Measurements from ENCODE around the gene RPS6KC1. TPM values are rescaled to one million over a fixed set of nuclear protein-coding genes. Genes with fewer than 3 reads are reported as not detected.

The RPS6KC1 gene
- total and polyA plus RNA-seq, 7 experiments from 2014 or later, result 5.4 to 18.9 (median 11.5) TPM

DNA sequence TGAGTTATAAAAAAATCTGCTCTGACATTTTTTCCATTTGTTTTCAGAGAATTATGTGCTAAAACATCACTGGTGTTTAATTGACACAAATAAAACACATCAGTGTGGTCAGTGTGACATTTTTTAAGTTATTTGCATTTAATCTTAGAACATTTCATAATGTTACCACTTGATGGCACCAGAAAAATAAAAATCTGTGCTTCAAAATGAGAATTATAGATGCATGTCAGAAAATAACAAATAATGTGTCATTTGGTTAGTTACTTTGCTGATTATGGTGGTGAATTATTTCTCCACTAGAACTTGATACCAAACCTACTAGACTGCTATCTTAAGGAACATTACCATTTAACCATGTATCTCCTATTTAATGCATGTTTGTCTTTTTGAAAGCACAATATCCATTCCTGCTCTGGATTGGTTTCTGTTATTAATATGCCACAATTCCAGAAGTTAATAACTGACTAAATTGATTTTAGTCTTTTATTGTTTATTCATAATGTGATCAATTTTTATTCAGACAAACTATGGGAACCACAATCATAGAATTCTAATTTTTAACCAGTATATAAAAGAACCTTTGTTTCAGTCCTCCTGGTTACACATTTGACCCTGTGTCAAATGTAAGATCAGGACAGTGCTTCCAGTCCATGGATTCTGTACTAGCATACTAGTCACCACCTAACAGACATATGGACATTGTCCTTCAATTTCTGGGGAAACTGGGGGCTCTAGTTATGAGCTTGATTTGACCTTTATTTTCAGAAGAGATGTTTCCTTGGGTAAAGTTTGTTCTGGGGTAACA is 81.0 kb downstream of the RPS6KC1 start:
- ATAC-seq, result no peak
- H3K27ac ChIP-seq (ENCODE audit: low read depth, low read length), result no peak overlapping the region
- Mint-ChIP-seq H3K4me1 (peaks cover 0 to 6% (median 3%) of the 10 kb centered on the region in 7 donors), H3K4me3 (no peak overlapping the region), H3K9me3 (no peaks in the 10 kb centered on the region), H3K27ac (no peak overlapping the region), H3K36me3 (peaks cover 0 to 19% (median 15%) of the 10 kb centered on the region in 5 donors), H3K27me3 (no peaks in the 10 kb centered on the region)
- no peaks in the 10 kb centered on the region for H3K4me1 ChIP-seq (ENCODE audit: control insufficient read depth in 2 of 2, insufficient read depth in 2 of 2, low read length in 2 of 2)
- intact Hi-C loops (cut with micrococcal nuclease), result no loop called here
- no peak for DNase-seq
- no peak overlapping the region for H3K4me3 ChIP-seq (ENCODE audit: low read length)
- POLR2A ChIA-PET, result no interaction called here
- CTCF ChIA-PET, result no interaction called here
- H3K9me3 ChIP-seq (ENCODE audit: control insufficient read depth in 2 of 3, low read length in 3 of 3), result no peaks in the 10 kb centered on the region
- H3K36me3 ChIP-seq (ENCODE audit: control insufficient read depth in 2 of 3, insufficient read depth in 3 of 3, low read length in 3 of 3), result no peaks in the 10 kb centered on the region
- no peaks in the 10 kb centered on the region for H3K27me3 ChIP-seq (ENCODE audit: control insufficient read depth in 2 of 2, insufficient read depth in 2 of 2, low read length in 2 of 2)

DNA sequence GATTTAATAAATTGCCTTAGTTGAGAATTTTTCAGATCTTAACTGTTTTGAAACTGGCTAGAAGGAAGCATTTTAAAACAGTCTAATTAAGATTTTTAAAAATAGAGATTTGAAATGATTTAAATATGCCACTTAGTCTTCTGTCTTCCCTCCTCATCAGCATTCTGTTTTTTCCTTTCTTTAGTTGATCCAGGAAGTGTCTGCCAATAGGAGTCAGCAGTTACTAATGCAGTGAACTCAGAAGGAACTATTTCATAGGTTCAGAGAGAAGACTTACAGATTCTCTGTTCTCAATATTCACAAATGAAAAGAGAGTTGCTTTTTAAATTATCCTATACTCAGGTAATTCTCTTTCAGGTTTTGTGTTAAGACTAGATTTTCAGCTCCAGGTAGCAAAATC is 84.5 kb downstream of the RPS6KC1 start:
- peaks cover 0 to 27% (median 8%) of the 10 kb centered on the region in 7 donors for H3K4me1 Mint-ChIP-seq
- H3K27me3 Mint-ChIP-seq, result no peaks in the 10 kb centered on the region
- no peaks in the 10 kb centered on the region for H3K4me1 ChIP-seq (ENCODE audit: control insufficient read depth in 2 of 2, insufficient read depth in 2 of 2, low read length in 2 of 2)
- intact Hi-C loops (cut with micrococcal nuclease), result no loop called here
- no peak overlapping the region for H3K4me3 Mint-ChIP-seq
- H3K9me3 Mint-ChIP-seq, result peaks cover 0 to 18% (median 2%) of the 10 kb centered on the region in 11 donors
- no peak overlapping the region for H3K27ac ChIP-seq (ENCODE audit: low read depth, low read length)
- no peak overlapping the region for H3K4me3 ChIP-seq (ENCODE audit: low read length)
- peaks cover 15 to 48% (median 35%) of the 10 kb centered on the region in 5 donors for H3K36me3 Mint-ChIP-seq
- H3K27ac Mint-ChIP-seq, result no peak overlapping the region
- CTCF ChIA-PET, result no interaction called here
- POLR2A ChIA-PET, result no interaction called here
- H3K9me3 ChIP-seq (ENCODE audit: control insufficient read depth in 2 of 3, low read length in 3 of 3), result no peaks in the 10 kb centered on the region
- DNase-seq (no peak), ATAC-seq (no peak)
- no peaks in the 10 kb centered on the region for H3K27me3 ChIP-seq (ENCODE audit: control insufficient read depth in 2 of 2, insufficient read depth in 2 of 2, low read length in 2 of 2)
- no peaks in the 10 kb centered on the region for H3K36me3 ChIP-seq (ENCODE audit: control insufficient read depth in 2 of 3, insufficient read depth in 3 of 3, low read length in 3 of 3)

DNA sequence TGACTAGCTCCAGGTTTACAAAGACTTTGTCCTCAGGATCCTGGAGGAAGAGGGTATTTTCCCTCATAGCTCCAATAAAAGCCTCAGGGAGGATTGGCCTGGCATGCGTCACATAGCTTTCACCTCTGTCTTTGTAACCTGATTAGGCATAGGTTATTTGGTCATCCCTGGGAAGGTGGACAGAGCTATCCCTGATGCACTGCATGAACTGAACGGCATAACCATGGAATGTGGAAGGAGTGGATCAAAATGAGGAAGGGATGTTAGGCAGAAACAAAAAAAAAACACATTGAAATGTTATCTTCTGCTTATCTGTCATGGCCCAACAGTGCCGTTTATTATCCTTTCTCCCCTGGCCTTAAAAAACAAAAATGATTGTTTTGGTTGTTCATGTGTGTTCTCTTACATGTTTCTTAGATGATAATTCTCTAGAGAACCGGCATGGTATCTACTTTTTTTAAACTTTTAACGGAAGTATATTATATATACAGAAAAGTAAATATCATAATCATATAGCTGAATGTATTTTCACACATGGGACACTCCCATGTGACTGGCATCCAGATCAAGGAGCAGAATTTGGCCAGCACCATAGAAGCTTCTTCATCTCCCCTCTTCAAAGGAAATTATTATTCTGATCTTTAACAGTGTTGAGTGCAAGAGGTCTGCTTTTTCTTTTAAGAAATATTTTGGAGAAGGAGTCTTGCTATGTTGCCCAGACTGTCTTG is 85.3 kb downstream of the RPS6KC1 start:
- Mint-ChIP-seq H3K9me3 (peaks cover 0 to 18% (median 2%) of the 10 kb centered on the region in 11 donors), H3K27ac (no peak overlapping the region)

DNA sequence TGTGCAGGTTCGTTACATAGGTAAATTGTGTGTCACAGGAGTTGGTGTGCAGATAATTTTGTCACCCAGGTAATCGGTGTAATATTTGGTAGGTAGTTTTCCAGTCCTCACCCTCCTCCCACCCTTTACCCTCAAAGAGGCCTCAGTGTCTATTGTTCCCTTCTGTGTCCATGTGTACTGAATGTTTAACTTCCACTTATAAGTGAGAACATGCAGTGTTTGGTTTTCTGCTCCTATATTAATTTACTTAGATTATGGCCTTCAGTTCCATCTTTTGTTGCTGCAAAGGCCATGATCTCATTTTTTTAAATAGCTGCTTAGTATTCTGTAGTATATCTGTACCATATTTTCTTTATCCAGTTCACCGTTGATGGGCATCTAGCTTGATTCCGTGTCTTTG is 87.3 kb downstream of the RPS6KC1 start:
- no peak for DNase-seq
- Histone ChIP-seq H3K9me3 (ENCODE audit: control insufficient read depth in 2 of 3, low read length in 3 of 3) (no peaks in the 10 kb centered on the region), H3K4me3 (ENCODE audit: low read length) (no peak overlapping the region), H3K27ac (ENCODE audit: low read depth, low read length) (no peak overlapping the region), H3K36me3 (ENCODE audit: control insufficient read depth in 2 of 3, insufficient read depth in 3 of 3, low read length in 3 of 3) (no peaks in the 10 kb centered on the region), H3K27me3 (ENCODE audit: control insufficient read depth in 2 of 2, insufficient read depth in 2 of 2, low read length in 2 of 2) (no peaks in the 10 kb centered on the region), H3K4me1 (ENCODE audit: control insufficient read depth in 2 of 2, insufficient read depth in 2 of 2, low read length in 2 of 2) (no peaks in the 10 kb centered on the region)
- peaks cover 0 to 45% (median 16%) of the 10 kb centered on the region in 7 donors for H3K4me1 Mint-ChIP-seq
- H3K4me3 Mint-ChIP-seq, result no peak overlapping the region
- ChIA-PET POLR2A (no interaction called here), CTCF (no interaction called here)
- peaks cover 0 to 18% (median 2%) of the 10 kb centered on the region in 11 donors for H3K9me3 Mint-ChIP-seq
- H3K27me3 Mint-ChIP-seq, result no peaks in the 10 kb centered on the region
- no peak for ATAC-seq
- intact Hi-C loops (cut with micrococcal nuclease), result no loop called here
- H3K27ac Mint-ChIP-seq, result no peak overlapping the region
- H3K36me3 Mint-ChIP-seq, result peaks cover 15 to 60% (median 47%) of the 10 kb centered on the region in 5 donors

More for the DNA sequence above, 85.3 kb downstream of the RPS6KC1 start:
- Histone ChIP-seq H3K27me3 (ENCODE audit: control insufficient read depth in 2 of 2, insufficient read depth in 2 of 2, low read length in 2 of 2) (no peaks in the 10 kb centered on the region), H3K9me3 (ENCODE audit: control insufficient read depth in 2 of 3, low read length in 3 of 3) (no peaks in the 10 kb centered on the region), H3K36me3 (ENCODE audit: control insufficient read depth in 2 of 3, insufficient read depth in 3 of 3, low read length in 3 of 3) (no peaks in the 10 kb centered on the region), H3K4me1 (ENCODE audit: control insufficient read depth in 2 of 2, insufficient read depth in 2 of 2, low read length in 2 of 2) (no peaks in the 10 kb centered on the region), H3K27ac (ENCODE audit: low read depth, low read length) (no peak overlapping the region), H3K4me3 (ENCODE audit: low read length) (no peak overlapping the region)
- Mint-ChIP-seq H3K4me3 (no peak overlapping the region), H3K27me3 (no peaks in the 10 kb centered on the region), H3K36me3 (peaks cover 15 to 46% (median 34%) of the 10 kb centered on the region in 5 donors), H3K4me1 (peaks cover 0 to 32% (median 11%) of the 10 kb centered on the region in 7 donors)
- intact Hi-C loops (cut with micrococcal nuclease), result no loop called here
- ChIA-PET POLR2A (no interaction called here), CTCF (no interaction called here)
- ATAC-seq, result no peak
- no peak for DNase-seq

DNA sequence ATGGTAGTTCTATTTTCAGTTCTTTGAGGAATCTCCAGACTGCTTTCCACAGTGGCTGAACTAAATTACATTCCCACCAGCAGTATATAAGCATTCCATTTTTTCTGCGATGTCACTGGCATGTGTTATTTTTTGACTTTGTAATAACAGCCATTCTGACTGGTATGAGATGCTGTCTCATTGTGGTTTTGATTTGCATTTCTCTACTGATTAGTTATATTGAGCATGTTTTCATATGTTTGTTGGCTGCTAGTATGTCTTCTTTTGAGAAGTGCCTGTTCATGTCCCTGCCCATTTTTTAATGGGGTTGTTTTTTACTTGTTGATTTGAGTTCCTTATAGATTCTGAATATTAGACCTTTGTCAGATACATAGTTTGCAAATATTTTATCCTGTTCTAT is 87.9 kb downstream of the RPS6KC1 start:
- Histone ChIP-seq H3K4me3 (ENCODE audit: low read length) (no peak overlapping the region), H3K27me3 (ENCODE audit: control insufficient read depth in 2 of 2, insufficient read depth in 2 of 2, low read length in 2 of 2) (no peaks in the 10 kb centered on the region), H3K27ac (ENCODE audit: low read depth, low read length) (no peak overlapping the region), H3K36me3 (ENCODE audit: control insufficient read depth in 2 of 3, insufficient read depth in 3 of 3, low read length in 3 of 3) (no peaks in the 10 kb centered on the region), H3K4me1 (ENCODE audit: control insufficient read depth in 2 of 2, insufficient read depth in 2 of 2, low read length in 2 of 2) (no peaks in the 10 kb centered on the region), H3K9me3 (ENCODE audit: control insufficient read depth in 2 of 3, low read length in 3 of 3) (no peaks in the 10 kb centered on the region)
- DNase-seq (no peak), ATAC-seq (no peak)
- H3K4me1 Mint-ChIP-seq, result peaks cover 0 to 45% (median 16%) of the 10 kb centered on the region in 7 donors
- H3K27me3 Mint-ChIP-seq, result no peaks in the 10 kb centered on the region
- intact Hi-C loops (cut with micrococcal nuclease), result no loop called here
- no peak overlapping the region for H3K27ac Mint-ChIP-seq
- H3K36me3 Mint-ChIP-seq, result peaks cover 15 to 63% (median 49%) of the 10 kb centered on the region in 5 donors
- ChIA-PET POLR2A (no interaction called here), CTCF (no interaction called here)
- H3K9me3 Mint-ChIP-seq, result peaks cover 0 to 18% (median 2%) of the 10 kb centered on the region in 11 donors
- H3K4me3 Mint-ChIP-seq, result no peak overlapping the region

DNA sequence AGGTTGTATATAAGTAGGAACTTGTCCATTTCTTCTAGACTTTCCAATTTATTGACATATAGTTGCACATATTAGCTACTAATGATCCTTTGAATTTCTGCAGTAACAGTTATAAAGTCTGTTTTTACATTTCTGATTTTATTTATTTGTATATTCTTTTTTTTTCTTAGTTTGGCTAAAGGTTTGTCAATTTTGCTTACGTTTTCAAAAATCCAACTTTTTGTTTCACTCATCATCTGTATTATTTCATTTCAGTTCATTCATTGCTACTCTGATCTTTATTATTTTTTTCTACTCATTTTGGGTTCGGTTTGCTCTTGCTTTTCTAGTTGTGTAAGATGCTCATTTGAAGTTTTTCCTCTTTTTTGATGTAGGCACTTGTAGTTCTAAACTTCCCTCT is 97.9 kb downstream of the RPS6KC1 start:
- no peak for ATAC-seq
- DNase-seq, result no peak
- H3K27me3 ChIP-seq (ENCODE audit: control insufficient read depth in 2 of 2, insufficient read depth in 2 of 2, low read length in 2 of 2), result no peaks in the 10 kb centered on the region
- no peaks in the 10 kb centered on the region for H3K9me3 ChIP-seq (ENCODE audit: control insufficient read depth in 2 of 3, low read length in 3 of 3)
- Mint-ChIP-seq H3K9me3 (peaks cover 0 to 40% (median 12%) of the 10 kb centered on the region in 11 donors), H3K4me1 (peaks cover 0 to 6% (median 0%) of the 10 kb centered on the region in 7 donors), H3K4me3 (no peak overlapping the region), H3K36me3 (peaks cover 16 to 62% (median 53%) of the 10 kb centered on the region in 5 donors), H3K27me3 (peaks cover 0 to 2% (median 0%) of the 10 kb centered on the region in 5 donors), H3K27ac (no peak overlapping the region)
- no peaks in the 10 kb centered on the region for H3K36me3 ChIP-seq (ENCODE audit: control insufficient read depth in 2 of 3, insufficient read depth in 3 of 3, low read length in 3 of 3)
- no peaks in the 10 kb centered on the region for H3K4me1 ChIP-seq (ENCODE audit: control insufficient read depth in 2 of 2, insufficient read depth in 2 of 2, low read length in 2 of 2)
- ChIA-PET POLR2A (no interaction called here), CTCF (no interaction called here)
- no peak overlapping the region for H3K27ac ChIP-seq (ENCODE audit: low read depth, low read length)
- no peak overlapping the region for H3K4me3 ChIP-seq (ENCODE audit: low read length)
- intact Hi-C loops (cut with micrococcal nuclease), result no loop called here

Data from naive thymus-derived CD4-positive, alpha-beta T cell (primary cell).